ENCODE measurements around the gene MAP1S.
"Not testable (repeated sequence)": the region's sequence is repeated elsewhere in the genome, so short reads cannot be mapped to it uniquely, and the experiment has no call there.

MAP1S gene

DNA sequence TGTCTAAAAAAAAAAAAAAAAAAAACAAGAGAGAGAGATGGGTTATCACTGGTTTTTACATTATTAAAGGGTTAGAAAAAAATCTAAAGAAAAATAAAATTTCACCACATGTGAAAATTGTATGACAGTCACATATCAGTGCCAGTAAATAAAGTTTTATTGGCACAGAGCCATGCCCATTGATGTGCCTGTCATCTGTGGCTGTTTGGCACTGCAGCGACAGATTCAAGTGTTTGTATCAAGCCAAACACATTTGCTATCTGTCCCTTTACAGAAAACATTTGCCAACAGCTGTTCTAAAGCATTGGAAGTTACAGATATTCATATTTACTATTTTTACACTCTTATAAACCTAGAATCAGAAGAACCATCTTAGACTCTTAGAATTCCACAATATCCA, 48.3 kb downstream of the MAP1S start:
- H3K4me3 ChIP-seq (ENCODE audit: low read depth, low read length) = no peak overlapping the region
- TF ChIP-seq, protein P1, sequence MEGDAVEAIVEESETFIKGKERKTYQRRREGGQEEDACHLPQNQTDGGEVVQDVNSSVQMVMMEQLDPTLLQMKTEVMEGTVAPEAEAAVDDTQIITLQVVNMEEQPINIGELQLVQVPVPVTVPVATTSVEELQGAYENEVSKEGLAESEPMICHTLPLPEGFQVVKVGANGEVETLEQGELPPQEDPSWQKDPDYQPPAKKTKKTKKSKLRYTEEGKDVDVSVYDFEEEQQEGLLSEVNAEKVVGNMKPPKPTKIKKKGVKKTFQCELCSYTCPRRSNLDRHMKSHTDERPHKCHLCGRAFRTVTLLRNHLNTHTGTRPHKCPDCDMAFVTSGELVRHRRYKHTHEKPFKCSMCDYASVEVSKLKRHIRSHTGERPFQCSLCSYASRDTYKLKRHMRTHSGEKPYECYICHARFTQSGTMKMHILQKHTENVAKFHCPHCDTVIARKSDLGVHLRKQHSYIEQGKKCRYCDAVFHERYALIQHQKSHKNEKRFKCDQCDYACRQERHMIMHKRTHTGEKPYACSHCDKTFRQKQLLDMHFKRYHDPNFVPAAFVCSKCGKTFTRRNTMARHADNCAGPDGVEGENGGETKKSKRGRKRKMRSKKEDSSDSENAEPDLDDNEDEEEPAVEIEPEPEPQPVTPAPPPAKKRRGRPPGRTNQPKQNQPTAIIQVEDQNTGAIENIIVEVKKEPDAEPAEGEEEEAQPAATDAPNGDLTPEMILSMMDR (IDR thresholded peaks at IDR 0.05; ENCODE audit: insufficient read depth, low read depth, low read length, missing control alignments) = no peak
- DNase-seq (ENCODE audit: low read depth) = no peak

GRCh38 chr19:17770613-17771012, 51.3 kb downstream of the MAP1S start:
- no peak overlapping the region for H3K4me3 ChIP-seq (ENCODE audit: low read depth, low read length)
- no peak for DNase-seq (ENCODE audit: low read depth)
- TF ChIP-seq, protein P1 (IDR thresholded peaks at IDR 0.05; ENCODE audit: insufficient read depth, low read depth, low read length, missing control alignments) = no peak

GRCh38 chr19:17772172-17772571, 52.9 kb downstream of the MAP1S start:
- TF ChIP-seq, protein P1 (IDR thresholded peaks at IDR 0.05; ENCODE audit: insufficient read depth, low read depth, low read length, missing control alignments) = no peak
- H3K4me3 ChIP-seq (ENCODE audit: low read depth, low read length) = no peak overlapping the region
- peak; percentile 69 for DNase-seq (ENCODE audit: low read depth)

DNA sequence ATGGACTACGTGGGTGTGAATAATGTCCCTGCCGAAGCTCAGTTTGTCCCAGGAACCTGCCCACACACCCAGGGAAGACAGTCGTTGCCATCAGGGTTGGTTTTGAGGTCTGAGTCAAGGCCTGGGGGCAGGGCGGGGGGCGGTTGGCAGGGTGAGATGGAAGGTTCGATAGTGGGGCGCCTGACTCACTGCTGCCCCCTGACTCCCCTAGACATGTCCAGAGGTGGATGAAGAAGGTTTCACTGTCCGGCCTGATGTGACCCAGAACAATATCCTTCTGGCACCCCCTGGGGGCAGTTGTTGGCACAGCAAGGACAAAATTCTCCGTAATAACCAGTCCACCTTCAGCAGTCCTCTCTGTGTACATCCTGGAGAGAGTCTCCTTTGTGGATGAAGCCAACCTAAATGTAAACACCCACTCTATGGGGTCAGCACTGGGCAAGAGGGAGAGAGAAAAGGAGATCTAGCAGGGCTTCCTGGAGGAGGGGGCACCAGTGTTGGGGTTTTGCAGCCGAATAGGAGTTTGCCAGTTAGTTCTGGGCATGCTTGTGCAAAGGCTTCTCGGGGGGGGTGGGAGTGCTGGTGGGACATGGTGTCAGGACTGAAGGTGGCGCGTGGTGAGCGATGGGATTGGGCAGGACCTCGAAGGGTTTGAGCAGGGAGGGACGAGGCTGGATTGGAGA, 56.1 kb downstream of the MAP1S start:
- no peak for DNase-seq (ENCODE audit: low read depth)
- no peak overlapping the region for H3K4me3 ChIP-seq (ENCODE audit: low read depth, low read length)
- TF ChIP-seq, protein P1 (IDR thresholded peaks at IDR 0.05; ENCODE audit: insufficient read depth, low read depth, low read length, missing control alignments) = peak; percentile 60

DNA sequence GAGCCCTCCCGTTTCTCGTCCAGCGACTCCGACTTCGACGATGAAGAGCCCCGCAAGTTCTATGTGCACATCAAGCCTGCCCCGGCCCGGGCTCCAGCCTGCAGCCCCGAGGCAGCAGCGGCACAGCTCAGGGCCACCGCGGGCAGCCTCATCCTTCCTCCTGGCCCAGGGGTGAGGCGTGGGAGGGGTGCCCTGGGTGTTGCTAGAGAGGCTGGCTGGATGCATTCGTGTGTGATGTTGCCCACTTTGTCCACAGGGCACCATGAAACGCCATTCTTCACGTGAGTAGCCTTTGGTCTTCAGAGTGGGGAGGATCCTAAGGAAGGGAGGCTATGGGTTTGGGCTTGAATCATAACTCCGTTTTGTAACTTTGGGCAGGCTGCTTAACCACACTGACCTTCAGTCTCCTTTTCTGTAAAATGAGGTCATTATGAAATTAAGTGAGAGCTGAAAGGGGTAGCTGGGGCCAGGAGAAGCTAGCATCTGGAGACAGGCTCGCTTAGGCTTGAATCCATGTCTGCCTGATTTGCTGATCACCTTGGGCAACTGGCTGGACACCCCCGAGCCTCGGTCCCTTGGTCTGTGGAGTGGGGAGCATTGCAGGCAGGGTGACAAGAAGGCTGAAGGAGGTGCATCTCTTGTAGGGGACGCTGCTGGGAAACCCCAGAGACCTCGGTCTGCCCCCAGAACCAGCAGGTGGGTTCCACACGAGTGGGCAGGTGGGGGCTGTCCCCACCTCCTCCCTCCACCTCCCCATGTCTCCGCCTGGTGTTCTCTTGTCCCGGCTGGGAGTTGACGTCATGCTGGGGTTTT, 56.9 kb downstream of the MAP1S start:
- DNase-seq (ENCODE audit: low read depth) = peak; percentile 92
- TF ChIP-seq, protein P1 (IDR thresholded peaks at IDR 0.05; ENCODE audit: insufficient read depth, low read depth, low read length, missing control alignments) = no peak
- H3K4me3 ChIP-seq (ENCODE audit: low read depth, low read length) = no peak overlapping the region; the same call in 1 of the 2 replicates

GRCh38 chr19:17777840-17778239, 58.6 kb downstream of the MAP1S start:
- DNase-seq (ENCODE audit: low read depth); H3K4me3 ChIP-seq (ENCODE audit: low read depth, low read length): not testable (repeated sequence)

- DNase-seq (ENCODE audit: low read depth) = peak; percentile 78
These were observed 59.1 kb downstream of the MAP1S start for GRCh38 chr19:17778251-17778967.

More at GRCh38 chr19:17778251-17778967, 59.1 kb downstream of the MAP1S start:
- no peak overlapping the region for H3K4me3 ChIP-seq (ENCODE audit: low read depth, low read length)
- TF ChIP-seq, protein P1 (IDR thresholded peaks at IDR 0.05; ENCODE audit: insufficient read depth, low read depth, low read length, missing control alignments) = no peak
